ENCODE measurements around the gene GLI2. TPM values are rescaled to one million over a fixed set of nuclear protein-coding genes. Genes with fewer than 3 reads are reported as not detected.
A peak's percentile ranks its signal among the peaks of the same experiment; 100 is the strongest.

Gene GLI2
- polyA plus RNA-seq, 2 of the 4 experiments (the other 2 are of a cell fraction), result 5.6 to 12.5 TPM

DNA sequence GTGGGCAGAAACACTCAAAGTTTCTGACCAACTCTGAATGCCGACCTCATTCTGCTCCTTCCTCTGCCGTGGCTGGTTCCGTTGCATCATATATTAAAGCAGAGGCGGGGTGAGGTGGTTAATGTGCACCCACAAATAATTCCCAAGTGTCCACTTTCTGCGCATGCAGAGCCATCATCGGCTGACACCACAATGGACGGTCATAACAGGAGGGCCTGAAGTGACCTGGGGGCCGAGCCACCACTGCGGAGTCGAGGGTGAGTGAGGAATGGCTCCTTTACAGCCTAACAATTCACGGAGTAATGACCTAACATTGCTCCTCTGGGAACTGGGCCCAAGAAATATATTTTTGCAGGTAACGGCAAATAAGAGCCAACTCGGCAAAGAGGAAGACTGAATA is 32.9 kb upstream of the GLI2 start:
- WGBS (ENCODE audit: missing lambda C conversion rate), result 91% methylated on average over 13 of the region's 13 CpGs
- ChIA-PET CTCF (interaction anchor here (0.9 to 22.6 kb wide), 3 partner anchors 9 to 373 kb away, joined by 4 to 858 read pairs (median 9); no protein-coding TSS in a partner anchor), POLR2A (no interaction called here)
- Histone ChIP-seq H3K4me3 (no peak overlapping the region), H3K4me2 (no peak overlapping the region), H3K4me1 (peaks cover 23% of the 10 kb centered on the region), H3K9me3 (no peaks in the 10 kb centered on the region), H3K27ac (peak overlapping the region in 1 of 2 experiments; percentile 48; a peak in 2 of 6 replicates)
- DNase-seq (ENCODE audit: low read depth in 1 of 2, low spot score in 1 of 2) (no peak), FAIRE-seq (no peak), ATAC-seq (no peak)
- TF ChIP-seq, protein P1, sequence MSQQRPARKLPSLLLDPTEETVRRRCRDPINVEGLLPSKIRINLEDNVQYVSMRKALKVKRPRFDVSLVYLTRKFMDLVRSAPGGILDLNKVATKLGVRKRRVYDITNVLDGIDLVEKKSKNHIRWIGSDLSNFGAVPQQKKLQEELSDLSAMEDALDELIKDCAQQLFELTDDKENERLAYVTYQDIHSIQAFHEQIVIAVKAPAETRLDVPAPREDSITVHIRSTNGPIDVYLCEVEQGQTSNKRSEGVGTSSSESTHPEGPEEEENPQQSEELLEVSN (IDR thresholded peaks at IDR 0.05; ENCODE audit: borderline replicate concordance, low read depth), result no peak
- TF ChIP-seq GATA3 (IDR thresholded peaks at IDR 0.05; ENCODE audit: borderline replicate concordance) (no peak), FOXS1 (CRISPR knock-in tag; IDR thresholded peaks at IDR 0.05) (no peak), EP300 (IDR thresholded peaks at IDR 0.05) (no peak), ESRRA (IDR thresholded peaks at IDR 0.05; ENCODE audit: borderline replicate concordance, low read length) (no peak)

DNA sequence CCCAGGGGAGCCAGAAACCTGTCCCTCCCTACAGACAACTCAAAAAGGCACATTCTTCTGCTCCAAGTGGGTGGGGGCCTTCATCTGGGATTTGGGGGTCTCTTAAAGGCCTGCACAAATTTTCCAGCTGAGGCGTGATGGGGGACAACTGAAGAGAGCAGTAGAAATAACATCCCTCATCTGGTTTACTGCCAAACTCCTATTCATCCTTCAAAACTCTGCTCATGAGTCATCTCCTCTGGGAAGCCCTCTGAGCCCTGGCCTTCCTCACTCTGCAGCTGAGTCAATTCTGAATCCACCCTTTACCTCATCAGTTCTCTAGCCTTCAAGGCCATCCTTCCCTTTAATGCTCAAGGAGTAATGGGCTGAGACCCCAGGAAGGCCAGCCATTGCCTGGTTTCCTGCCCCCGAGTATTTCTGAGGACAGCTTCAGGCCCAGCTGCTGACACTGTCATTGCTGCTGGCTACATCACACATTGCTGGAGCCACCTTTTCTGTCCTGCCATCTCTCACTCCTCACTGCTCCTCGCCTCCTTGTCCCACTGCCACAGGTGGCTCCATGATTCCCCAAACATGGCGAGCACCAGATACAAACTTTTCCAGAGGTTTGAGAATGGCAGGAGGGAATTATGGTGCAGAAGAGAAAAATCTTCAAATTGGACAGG is 32.2 kb upstream of the GLI2 start:
- ChIA-PET POLR2A (no interaction called here), CTCF (interaction anchor here (1.0 to 3.2 kb wide), 5 partner anchors 8 to 377 kb away, joined by 3 to 12 read pairs (median 9); no protein-coding TSS in a partner anchor)
- WGBS (ENCODE audit: missing lambda C conversion rate), result 70% methylated on average over 4 of the region's 4 CpGs
- DNase-seq (ENCODE audit: low read depth in 1 of 2, low spot score in 1 of 2) (peak in 1 of 2 experiments; percentile 45), ATAC-seq (peak; percentile 72 to 76), FAIRE-seq (no peak)
- Histone ChIP-seq H3K4me1 (peaks cover 23% of the 10 kb centered on the region), H3K4me2 (no peak overlapping the region), H3K9me3 (no peaks in the 10 kb centered on the region), H3K4me3 (no peak overlapping the region), H3K27ac (peak overlapping the region in 1 of 2 experiments; percentile 62; a peak in 5 of 6 replicates)
- TF ChIP-seq, protein P1 (IDR thresholded peaks at IDR 0.05; ENCODE audit: borderline replicate concordance, low read depth), result no peak
- peak; percentile 44; the same call in 1 of the 2 replicates for TF ChIP-seq FOSL2 (IDR thresholded peaks at IDR 0.05)
- TF ChIP-seq FOSL2 (CRISPR knock-in tag; IDR thresholded peaks at IDR 0.05), result peak; percentile 72
- no peak for TF ChIP-seq ZFP36 (IDR thresholded peaks at IDR 0.05; ENCODE audit: borderline replicate concordance, partially characterized antibody)
- no peak for TF ChIP-seq POLR2A (IDR thresholded peaks at IDR 0.05; ENCODE audit: low read length)
- no peak for TF ChIP-seq CBX8 (IDR thresholded peaks at IDR 0.05)
- TF ChIP-seq HOXB5 (CRISPR knock-in tag; IDR thresholded peaks at IDR 0.05), result no peak
- TF ChIP-seq EHF (CRISPR knock-in tag; IDR thresholded peaks at IDR 0.05), result no peak
- TF ChIP-seq, protein P2, sequence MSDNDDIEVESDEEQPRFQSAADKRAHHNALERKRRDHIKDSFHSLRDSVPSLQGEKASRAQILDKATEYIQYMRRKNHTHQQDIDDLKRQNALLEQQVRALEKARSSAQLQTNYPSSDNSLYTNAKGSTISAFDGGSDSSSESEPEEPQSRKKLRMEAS (IDR thresholded peaks at IDR 0.05), result 0 out of 2 replicates have a peak, but pooled peaks have one; percentile 10
- TF ChIP-seq, protein P3, sequence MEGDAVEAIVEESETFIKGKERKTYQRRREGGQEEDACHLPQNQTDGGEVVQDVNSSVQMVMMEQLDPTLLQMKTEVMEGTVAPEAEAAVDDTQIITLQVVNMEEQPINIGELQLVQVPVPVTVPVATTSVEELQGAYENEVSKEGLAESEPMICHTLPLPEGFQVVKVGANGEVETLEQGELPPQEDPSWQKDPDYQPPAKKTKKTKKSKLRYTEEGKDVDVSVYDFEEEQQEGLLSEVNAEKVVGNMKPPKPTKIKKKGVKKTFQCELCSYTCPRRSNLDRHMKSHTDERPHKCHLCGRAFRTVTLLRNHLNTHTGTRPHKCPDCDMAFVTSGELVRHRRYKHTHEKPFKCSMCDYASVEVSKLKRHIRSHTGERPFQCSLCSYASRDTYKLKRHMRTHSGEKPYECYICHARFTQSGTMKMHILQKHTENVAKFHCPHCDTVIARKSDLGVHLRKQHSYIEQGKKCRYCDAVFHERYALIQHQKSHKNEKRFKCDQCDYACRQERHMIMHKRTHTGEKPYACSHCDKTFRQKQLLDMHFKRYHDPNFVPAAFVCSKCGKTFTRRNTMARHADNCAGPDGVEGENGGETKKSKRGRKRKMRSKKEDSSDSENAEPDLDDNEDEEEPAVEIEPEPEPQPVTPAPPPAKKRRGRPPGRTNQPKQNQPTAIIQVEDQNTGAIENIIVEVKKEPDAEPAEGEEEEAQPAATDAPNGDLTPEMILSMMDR (IDR thresholded peaks at IDR 0.05), result no peak

DNA sequence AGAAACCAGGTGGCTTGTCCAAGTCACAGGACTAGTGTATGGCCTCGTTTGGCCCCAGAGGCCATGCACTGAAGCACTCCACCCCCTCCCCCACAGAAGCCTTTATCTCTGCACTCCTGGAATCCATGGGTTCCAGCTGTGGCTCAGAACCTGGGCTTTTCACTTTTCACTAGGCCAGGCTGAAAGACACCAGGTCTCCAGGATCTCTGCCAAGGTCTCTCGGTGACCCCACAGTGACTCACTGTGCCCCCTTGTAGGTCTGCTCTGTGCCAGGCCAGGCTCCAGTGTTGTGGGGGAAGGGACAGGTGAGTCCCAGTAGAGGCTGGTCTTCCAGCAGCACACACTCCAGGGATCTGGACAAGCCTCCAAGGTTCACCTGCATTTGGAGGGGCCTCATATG is 31.0 kb upstream of the GLI2 start:
- H3K4me2 ChIP-seq, result no peak overlapping the region
- FAIRE-seq, result no peak
- CTCF ChIA-PET, result interaction anchor here (0.7 to 3.2 kb wide), 8 partner anchors 9 to 1016 kb away, joined by 3 to 12 read pairs (median 5); no protein-coding TSS in a partner anchor
- POLR2A ChIA-PET, result no interaction called here
- peaks cover 23% of the 10 kb centered on the region for H3K4me1 ChIP-seq
- peak overlapping the region in 1 of 2 experiments; percentile 62; a peak in 3 of 6 replicates for H3K27ac ChIP-seq
- 19% methylated on average over 2 of the region's 2 CpGs for WGBS (ENCODE audit: missing lambda C conversion rate)
- H3K9me3 ChIP-seq, result no peaks in the 10 kb centered on the region
- no peak for DNase-seq (ENCODE audit: low read depth in 1 of 2, low spot score in 1 of 2)
- H3K4me3 ChIP-seq, result no peak overlapping the region
- no peak for ATAC-seq
- TF ChIP-seq BHLHE40 (IDR thresholded peaks at IDR 0.05; ENCODE audit: low read depth, low read length) (no peak), TP53 (CRISPR knock-in tag; IDR thresholded peaks at IDR 0.05) (no peak), ZFP36 (IDR thresholded peaks at IDR 0.05; ENCODE audit: borderline replicate concordance, partially characterized antibody) (no peak), HOXB5 (CRISPR knock-in tag; IDR thresholded peaks at IDR 0.05) (no peak), KDM5A (IDR thresholded peaks at IDR 0.05) (no peak), GATA3 (IDR thresholded peaks at IDR 0.05; ENCODE audit: borderline replicate concordance) (no peak), HEYL (CRISPR knock-in tag; IDR thresholded peaks at IDR 0.05) (no peak), MAFK (IDR thresholded peaks at IDR 0.05; ENCODE audit: partially characterized antibody) (no peak), EHMT2 (IDR thresholded peaks at IDR 0.05; ENCODE audit: low read depth) (no peak), ESRRA (IDR thresholded peaks at IDR 0.05; ENCODE audit: borderline replicate concordance, low read length) (no peak), HDAC2 (IDR thresholded peaks at IDR 0.05) (no peak)
- TF ChIP-seq, protein P4, sequence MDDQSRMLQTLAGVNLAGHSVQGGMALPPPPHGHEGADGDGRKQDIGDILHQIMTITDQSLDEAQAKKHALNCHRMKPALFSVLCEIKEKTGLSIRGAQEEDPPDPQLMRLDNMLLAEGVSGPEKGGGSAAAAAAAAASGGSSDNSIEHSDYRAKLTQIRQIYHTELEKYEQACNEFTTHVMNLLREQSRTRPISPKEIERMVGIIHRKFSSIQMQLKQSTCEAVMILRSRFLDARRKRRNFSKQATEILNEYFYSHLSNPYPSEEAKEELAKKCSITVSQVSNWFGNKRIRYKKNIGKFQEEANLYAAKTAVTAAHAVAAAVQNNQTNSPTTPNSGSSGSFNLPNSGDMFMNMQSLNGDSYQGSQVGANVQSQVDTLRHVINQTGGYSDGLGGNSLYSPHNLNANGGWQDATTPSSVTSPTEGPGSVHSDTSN (IDR thresholded peaks at IDR 0.05), result no peak
- TF ChIP-seq, protein P5, sequence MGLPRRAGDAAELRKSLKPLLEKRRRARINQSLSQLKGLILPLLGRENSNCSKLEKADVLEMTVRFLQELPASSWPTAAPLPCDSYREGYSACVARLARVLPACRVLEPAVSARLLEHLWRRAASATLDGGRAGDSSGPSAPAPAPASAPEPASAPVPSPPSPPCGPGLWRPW (IDR thresholded peaks at IDR 0.05), result no peak
- TF ChIP-seq, protein P2 (IDR thresholded peaks at IDR 0.05), result no peak
- TF ChIP-seq, protein P6, sequence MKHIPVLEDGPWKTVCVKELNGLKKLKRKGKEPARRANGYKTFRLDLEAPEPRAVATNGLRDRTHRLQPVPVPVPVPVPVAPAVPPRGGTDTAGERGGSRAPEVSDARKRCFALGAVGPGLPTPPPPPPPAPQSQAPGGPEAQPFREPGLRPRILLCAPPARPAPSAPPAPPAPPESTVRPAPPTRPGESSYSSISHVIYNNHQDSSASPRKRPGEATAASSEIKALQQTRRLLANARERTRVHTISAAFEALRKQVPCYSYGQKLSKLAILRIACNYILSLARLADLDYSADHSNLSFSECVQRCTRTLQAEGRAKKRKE (CRISPR knock-in tag; IDR thresholded peaks at IDR 0.05; ENCODE audit: low read depth), result no peak
- TF ChIP-seq, protein P1 (IDR thresholded peaks at IDR 0.05; ENCODE audit: borderline replicate concordance, low read depth), result no peak
- TF ChIP-seq, protein P7, sequence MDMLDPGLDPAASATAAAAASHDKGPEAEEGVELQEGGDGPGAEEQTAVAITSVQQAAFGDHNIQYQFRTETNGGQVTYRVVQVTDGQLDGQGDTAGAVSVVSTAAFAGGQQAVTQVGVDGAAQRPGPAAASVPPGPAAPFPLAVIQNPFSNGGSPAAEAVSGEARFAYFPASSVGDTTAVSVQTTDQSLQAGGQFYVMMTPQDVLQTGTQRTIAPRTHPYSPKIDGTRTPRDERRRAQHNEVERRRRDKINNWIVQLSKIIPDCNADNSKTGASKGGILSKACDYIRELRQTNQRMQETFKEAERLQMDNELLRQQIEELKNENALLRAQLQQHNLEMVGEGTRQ (IDR thresholded peaks at IDR 0.05), result no peak

Data from A549 (cell line).